HUDEP-2 (cell line): ENCODE data around the gene PRSS56.
"Not testable (repeated sequence)": the region's sequence is repeated elsewhere in the genome, so short reads cannot be mapped to it uniquely, and the experiment has no call there.

Experiments
- DNase-seq, 76 experiments: peaks; one replicate each; lab custom pipeline; 2025; ENCODE audit not compliant: unreplicated experiment in 76 of 76; lab: John Stamatoyannopoulos, UW

Gene PRSS56

DNA sequence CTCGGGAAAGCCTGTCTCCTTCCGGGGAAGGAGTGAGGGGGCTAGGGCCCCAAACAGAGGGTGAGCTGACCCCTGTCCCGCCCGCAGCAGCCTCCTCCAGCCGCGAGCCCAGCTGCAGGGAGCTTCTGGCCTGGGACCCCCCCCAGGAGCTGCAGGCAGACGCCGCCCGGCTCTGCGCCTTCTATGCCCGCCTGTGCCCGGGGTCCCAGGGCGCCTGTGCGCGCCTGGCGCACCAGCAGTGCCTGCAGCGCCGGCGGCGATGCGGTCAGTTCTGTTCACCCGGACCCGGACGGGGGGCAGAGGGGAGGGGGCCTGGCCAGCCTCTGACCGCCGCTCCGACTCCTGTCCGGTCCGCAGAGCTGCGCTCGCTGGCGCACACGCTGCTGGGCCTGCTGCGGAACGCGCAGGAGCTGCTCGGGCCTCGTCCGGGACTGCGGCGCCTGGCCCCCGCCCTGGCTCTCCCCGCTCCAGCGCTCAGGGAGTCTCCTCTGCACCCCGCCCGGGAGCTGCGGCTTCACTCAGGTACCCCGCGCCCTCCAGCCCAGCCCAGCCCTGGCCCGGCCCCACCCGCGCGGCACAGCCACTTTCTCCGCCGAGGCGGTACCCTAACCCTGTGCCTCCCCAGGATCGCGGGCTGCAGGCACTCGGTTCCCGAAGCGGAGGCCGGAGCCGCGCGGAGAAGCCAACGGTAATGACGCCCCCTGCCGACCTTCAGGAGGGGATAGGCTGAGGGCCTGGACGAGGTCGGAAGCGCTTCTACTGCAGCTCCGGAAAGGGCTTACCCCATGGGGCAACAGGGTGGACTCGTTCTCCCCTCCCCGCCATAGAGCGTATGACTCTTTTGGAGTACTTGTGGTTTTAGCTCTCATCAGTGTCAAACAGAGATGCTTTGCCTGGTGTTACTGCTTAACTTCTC is 3.8 kb downstream of the PRSS56 start:
- DNase-seq = peak in 32 of 76 experiments; percentile 2 to 52 (median 21)

DNA sequence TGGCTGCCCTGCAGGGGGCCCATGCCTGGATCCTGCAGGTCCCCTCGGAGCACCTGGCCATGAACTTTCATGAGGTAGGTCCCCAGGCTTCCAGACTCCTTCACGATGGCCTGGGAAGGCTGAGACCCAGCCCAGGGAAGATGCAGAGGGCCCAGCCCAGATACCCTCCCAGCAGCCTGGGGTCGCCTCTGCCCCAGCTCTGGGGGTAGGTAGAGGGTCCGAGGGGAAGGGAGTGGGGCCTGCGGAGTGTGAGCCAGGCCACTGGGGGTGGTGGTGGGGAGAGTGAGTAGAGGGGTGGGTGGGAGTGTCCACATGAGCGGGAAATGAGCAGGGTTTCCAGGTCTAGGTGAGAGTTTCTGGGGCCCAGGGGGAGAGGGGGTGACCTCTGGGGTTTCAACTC is 4.6 kb downstream of the PRSS56 start:
- DNase-seq = no peak

DNA sequence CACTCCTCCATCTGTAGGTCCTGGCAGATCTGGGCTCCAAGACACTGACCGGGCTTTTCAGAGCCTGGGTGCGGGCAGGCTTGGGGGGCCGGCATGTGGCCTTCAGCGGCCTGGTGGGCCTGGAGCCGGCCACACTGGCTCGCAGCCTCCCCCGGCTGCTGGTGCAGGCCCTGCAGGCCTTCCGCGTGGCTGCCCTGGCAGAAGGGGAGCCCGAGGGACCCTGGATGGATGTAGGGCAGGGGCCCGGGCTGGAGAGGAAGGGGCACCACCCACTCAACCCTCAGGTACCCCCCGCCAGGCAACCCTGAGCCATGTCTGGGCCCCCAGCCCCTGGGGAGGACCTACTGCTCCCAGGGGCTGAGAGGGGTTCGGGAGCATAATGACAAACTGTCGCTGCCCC is 5.0 kb downstream of the PRSS56 start:
- DNase-seq = no peak

DNA sequence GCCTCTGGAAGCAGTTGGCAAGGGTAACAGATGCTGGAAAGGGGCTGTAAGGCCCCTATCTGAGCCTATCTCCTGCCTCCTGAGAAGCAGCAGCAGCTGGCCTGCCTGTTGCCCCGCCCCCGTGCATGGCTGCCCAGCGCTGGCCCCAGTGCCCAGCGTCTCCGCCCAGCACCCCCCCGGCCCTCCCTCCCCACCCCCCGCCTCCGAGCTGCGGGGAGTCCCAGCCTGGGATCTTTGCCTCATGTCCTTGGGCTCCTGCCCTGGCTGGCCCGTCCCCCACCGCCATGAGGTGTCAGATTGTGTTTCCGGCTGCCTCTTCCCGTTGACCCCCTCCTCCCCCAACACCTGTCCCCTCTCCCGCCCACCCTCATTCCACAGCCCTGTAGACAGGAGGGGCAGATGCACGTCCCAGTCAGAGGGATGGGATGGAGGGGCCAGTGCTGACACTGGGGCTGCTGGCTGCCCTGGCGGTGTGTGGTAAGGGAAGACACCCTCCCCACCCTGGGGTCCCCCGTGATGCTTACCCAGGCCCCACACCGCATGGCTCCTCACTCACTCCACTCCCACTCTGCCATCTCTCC is 5.7 kb downstream of the PRSS56 start, which contains the start of gene CHRND:
TSS of gene CHRND (plus strand) at position 370 of the 581 bp plus-strand sequence. CDS start at position 426, 56 bp downstream.
- DNase-seq = no peak

DNA sequence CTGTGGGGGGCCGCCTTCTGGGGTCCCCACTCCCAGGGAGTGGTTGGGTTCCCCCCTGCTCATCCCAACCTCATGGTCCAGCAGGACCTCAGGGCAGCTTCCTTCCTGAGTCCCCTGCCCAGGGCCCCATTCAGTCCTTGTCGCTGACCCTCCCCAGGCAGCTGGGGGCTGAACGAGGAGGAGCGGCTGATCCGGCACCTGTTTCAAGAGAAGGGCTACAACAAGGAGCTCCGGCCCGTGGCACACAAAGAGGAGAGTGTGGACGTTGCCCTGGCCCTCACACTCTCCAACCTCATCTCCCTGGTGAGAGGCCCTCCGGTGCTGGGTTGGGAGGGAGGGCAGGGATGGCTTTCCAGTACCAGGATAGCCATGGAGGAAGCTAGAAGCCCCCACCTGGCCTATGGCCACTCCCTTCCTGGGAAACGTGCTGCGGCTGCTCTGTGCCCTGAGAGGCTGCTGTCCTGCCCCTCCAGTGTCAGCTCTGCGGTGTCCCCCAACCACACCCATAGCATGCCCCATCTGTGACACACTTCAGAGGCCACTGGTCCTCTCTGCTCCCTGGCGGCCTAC is 6.3 kb downstream of the PRSS56 start:
- DNase-seq = no peak

DNA sequence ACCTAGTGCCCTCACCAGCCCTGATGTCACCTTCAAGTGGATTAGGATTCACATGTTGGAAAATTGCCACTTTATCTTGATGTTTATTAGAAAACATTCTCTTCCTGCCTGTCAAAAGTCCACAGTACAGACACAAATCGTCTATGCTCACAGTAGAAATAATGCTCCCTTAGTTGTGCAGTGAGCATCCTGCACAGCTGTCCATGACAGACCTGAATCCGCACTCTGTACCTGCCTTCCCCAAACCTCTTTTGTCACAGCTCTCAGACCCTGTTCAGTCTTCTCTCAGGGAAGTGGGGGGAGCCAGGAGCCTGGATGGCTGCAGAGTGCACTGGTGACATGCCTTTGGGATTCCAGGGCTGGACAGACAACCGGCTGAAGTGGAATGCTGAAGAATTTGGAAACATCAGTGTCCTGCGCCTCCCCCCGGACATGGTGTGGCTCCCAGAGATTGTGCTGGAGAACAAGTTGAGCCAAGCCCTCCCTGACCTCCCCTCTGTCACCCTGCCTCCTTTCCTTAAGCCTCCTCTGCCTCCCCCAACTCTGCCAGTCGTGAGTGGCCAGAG is 7.8 kb downstream of the PRSS56 start:
- no peak for DNase-seq

DNA sequence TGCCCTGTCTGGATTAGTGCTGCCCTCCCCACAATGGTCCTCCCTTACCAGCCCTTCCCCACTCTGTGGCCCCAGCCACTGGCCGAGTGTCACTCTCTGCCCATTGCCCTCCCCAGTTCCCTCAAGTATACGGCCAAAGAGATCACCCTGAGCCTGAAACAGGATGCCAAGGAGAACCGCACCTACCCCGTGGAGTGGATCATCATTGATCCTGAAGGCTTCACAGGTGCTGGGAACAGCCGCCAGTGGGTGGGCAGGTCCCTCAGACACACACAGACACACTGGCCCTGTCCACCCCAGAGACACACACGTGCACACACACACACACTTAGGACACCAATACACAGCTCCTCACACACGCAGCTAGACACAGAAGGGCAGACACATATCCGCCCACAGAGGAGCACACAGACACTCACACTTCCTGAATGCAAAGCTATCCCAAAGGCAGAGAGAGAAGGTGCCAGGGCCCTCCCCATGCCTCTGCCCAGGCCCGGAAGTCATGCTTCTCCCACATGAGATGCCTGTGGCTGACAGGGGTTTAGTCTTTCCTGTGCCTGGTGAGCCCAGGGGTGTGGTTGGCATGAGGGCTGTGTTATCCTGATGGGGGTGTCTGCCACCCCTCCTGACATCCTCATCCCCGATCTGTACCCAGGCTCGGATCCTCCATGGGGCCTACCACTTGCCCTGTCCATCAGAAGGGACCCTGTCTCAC is 8.7 kb downstream of the PRSS56 start:
- DNase-seq = no peak

DNA sequence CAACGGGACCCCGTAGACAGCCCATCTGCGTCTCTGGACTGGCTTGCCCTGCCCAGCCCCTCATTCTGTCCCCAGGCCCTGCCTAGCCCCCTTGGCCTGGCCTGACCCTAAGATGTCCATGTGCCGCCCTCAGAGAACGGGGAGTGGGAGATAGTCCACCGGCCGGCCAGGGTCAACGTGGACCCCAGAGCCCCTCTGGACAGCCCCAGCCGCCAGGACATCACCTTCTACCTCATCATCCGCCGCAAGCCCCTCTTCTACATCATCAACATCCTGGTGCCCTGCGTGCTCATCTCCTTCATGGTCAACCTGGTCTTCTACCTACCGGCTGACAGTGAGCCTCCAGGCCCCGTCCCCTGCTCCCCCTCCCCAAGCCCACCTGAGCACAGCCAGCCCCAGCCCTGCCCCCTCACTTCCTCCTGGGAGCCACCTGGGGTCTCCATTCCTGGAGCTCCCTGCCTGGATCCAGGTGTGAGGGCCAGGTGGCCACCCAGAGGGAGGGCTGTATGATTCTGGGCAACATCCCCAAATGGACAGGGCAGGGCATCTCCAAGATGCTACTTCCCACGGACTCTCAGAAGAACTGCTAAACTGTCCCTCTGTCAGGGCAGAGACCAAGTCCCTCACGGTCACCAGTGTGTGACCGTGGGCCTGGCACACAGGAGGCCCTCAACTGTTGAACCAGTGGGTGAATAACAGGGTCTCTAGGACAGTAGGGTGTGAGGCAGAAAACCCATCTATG is 9.8 kb downstream of the PRSS56 start:
- DNase-seq = no peak

DNA sequence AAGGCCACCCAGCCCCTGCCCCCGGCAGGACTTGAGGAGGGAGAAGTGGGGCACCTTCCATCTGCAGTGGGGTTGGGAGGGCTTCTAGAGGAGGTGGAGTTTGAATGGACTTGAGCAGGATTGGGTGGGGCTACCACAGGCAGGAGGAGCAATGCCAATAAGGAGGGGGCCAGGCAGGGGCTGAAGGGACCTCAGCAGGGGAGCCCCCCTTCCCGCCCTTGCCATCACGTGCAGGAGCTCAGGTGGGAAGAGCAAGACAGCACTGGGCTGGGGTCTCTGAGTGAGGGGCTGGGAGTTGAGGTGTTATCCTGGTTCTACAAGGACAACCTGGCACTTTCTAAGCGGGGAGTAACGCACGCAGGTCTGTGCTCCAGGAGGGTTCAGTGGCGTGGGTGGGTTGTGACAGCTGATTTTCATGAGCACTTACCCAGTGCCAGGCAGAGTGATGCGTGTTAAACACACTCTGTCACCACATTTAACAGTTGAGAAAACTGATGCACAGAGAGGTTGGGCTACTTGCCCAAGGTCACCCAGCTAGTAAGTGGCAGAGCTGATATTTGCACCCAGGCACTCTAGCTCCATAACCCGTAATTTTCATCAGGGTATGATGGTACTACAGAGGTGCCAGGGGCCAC is 10.6 kb downstream of the PRSS56 start:
- no peak for DNase-seq

DNA sequence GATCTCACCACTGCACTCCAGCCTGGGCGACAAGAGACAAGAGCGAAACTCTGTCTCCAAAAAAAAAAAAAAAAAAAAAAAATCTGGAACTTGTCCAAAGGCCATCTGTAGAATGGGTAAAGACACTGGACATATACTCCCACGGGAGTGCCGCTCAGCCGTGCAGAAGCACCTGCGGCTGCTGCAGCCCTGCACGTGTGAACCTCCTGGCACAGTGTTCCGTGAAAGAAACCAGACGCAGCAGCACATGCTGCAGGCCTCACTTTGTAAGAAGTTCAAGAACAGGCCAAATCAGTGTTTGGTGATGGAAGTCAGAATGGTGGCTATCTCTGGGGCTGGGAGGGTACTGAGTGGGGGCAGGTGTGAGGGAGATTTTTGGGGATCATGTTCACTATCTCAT is 12.2 kb downstream of the PRSS56 start:
- DNase-seq = no peak

DNA sequence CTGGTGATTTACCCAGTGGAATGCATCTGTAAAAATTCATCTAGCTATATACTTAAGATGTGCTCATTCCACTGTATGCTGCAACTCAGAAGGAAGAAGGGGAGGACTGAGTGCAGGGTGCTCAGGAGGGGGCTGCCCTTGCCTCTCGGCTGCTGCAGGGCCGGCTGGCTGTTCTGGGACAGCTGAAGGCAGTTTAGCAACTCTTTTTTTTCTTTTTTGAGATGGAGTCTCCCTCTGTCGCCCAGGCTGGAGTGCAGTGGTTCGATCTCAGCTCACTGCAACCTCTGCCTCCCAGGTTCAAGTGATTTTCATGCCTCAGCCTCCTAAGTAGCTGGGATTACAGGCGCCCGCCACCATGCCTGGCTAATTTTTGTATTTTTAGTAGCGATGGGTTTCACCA is 12.6 kb downstream of the PRSS56 start:
- DNase-seq = not testable (repeated sequence)

DNA sequence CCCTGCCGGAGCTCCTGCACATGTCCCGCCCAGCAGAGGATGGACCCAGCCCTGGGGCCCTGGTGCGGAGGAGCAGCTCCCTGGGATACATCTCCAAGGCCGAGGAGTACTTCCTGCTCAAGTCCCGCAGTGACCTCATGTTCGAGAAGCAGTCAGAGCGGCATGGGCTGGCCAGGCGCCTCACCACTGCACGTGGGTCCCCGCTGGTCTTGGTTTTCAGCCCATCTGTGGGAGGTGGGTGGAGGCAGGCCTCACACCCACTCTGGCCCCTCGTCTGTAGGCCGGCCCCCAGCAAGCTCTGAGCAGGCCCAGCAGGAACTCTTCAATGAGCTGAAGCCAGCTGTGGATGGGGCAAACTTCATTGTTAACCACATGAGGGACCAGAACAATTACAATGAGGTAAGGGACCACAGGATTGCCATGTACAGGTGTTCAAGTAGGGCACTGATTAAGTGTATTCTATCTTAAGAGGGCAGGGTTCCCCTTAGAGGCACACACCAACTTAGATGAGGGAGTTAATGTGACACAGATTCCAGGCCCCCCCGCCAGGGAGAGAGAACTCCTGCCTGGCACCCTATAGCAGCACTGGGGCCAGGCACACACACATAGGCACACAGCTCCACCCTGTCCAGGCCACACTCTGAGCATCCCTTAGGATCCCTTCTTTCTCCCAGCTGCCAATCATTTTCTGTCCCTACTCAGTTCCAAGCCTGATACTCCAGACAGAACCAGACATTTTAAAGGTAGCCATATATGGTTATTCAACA is 13.9 kb downstream of the PRSS56 start:
- DNase-seq = peak in 2 of 76 experiments; percentile 11 to 26

DNA sequence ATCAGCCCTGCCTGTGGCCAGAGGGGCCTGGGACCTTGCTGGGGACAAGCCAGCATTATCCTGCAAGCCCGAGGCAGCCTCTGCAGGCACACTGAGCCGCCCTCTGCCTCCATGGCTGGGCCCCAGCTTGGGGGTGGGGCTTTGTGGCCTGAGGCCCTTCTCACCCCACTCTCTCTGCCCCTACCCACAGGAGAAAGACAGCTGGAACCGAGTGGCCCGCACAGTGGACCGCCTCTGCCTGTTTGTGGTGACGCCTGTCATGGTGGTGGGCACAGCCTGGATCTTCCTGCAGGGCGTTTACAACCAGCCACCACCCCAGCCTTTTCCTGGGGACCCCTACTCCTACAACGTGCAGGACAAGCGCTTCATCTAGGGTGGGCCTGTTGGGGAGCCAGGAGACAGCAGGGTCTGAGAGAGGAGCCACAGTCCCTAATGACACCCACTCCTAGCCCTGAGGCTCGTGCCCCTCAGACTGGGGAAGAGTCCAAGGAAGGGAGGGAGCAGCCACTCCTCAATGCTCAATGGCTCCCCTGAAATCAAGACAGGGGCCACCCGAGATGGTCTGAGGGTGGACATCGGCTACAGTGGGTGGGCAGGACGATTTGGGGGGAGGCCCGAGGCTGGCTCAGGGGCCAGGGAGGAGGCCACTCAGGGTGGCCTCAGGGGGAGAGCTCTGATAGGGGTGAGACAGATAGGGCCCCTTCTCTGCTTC is 14.9 kb downstream of the PRSS56 start:
- DNase-seq = no peak

DNA sequence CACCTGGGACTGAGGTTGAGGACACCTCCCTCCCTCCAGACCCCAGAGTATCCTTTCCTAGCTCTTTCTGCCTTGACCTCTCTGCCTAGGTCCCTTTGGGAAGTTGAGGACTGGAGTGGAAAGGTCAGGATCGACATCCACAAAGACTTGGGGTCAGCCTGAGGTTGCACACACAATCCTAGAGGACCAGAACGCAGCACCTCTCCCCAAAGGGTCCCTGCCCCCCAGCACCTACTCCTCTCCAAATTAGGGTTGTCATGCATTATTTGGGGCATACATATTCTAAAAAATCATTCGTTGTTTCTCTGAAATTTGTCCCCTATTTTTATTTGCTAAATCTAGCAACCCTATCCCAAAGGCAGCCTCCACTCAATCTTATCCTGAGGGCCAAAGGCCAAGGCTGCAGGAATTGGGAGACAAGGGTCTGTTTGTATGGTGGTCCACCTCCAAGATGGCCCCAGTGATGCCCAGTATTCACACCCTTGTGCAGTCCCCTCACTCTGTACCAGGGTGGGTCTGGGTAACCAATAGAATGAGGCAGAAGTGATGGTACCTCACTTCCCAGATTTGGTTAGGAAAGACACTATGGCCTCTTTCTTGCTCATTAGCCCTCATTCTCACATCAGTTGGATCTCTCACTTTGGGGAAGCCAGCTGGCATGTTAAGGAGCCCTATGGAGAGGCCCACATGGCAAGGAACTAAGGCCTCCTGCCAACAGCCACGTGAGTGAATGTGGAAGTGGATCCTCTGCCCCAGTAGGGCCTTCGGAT is 15.8 kb downstream of the PRSS56 start:
- no peak for DNase-seq

DNA sequence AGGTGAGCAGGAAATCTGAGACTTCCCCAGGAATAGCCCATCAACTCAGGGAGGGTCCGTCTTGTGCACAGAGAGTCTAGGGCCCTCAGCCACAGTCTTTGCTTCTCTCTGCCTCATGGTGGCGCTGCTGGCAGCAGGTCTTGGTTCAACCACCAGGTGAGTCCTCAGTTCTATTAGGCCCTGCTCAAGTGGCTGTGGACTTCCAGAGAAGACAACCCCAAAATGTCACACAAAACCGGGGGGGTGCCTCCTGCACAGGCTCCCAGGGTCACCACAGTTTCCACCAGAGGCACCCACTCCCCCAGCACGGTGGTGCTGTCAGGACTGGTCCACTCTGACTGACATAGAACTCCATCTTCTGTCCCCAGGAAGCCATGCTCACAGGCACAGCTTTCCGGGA is 16.9 kb downstream of the PRSS56 start:
- peak in 4 of 76 experiments; percentile 5 to 23 (median 21) for DNase-seq

DNA sequence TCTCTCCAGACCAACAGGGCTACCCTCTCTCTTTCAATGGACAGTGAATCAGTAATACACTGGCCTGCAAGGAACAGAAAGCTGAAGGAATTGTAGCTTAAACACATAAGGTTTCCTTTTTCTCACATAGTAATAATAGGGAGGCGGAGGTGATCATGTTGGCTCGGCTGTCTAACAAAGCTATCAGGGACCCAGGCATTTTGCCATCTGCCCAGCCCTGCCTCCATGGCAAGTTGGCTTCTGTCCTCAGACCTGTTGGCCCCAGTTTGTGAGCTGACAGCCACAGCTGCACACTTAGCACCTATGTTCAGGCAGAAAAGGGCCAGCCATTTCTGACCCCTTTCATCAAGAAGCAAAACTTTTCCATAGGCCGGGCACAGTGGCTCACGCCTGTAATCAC is 17.3 kb downstream of the PRSS56 start:
- peak in 8 of 76 experiments; percentile 11 to 43 (median 20) for DNase-seq

DNA sequence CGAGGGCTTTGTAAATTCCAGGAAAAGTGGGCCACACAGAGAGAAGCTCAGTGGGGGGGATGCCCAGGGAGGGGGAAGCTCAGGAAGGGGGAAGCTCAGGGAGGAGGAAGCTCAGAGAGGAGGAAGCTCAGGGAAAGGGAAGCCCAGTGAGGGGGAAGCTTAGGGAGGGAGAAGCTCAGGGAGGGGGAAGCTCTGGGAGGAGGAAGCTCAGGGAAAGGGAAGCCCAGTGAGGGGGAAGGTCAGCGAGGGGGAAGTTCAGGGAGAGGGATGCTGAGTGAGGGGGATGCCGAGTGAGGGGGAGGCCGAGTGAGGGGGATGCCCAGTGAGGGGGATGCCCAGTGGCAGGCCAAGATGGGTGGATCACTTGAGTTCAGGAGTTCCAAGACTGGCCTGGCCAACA is 18.5 kb downstream of the PRSS56 start:
- DNase-seq = no peak
